Smooth muscle cell (in vitro differentiated cells): ENCODE data around the gene UBASH3B. TPM values are rescaled to one million over a fixed set of nuclear protein-coding genes. Genes with fewer than 3 reads are reported as not detected.

Experiments
- DNase-seq: peaks from one replicate; lab custom pipeline; 2025; ENCODE audit not compliant: unreplicated experiment; lab: John Stamatoyannopoulos, UW
- H2AFZ ChIP-seq: fragments of 200-600 bp; sonication (generic); 2 replicates; pipeline ENCODE4 v1.6.0; 2016; ENCODE audit warnings: antibody characterized with exemption, low read depth, mild to moderate bottlenecking
- H3F3A ChIP-seq: fragments of 200-600 bp; sonication (generic); 2 replicates; pipeline ENCODE4 v1.6.0; 2017; ENCODE audit warnings: antibody characterized with exemption, low read depth
- H3K27ac ChIP-seq: fragments of 200-600 bp; sonication (generic); 2 replicates; pipeline ENCODE4 v1.5.1; 2016; ENCODE audit warnings: low read depth, mild to moderate bottlenecking
- H3K27me3 ChIP-seq: fragments of 200-600 bp; sonication (generic); 2 replicates; pipeline ENCODE4 v1.6.1; 2016; ENCODE audit warnings: low read depth, mild to moderate bottlenecking
- H3K36me3 ChIP-seq: fragments of 200-600 bp; sonication (generic); 2 replicates; pipeline ENCODE4 v1.5.1; 2016; ENCODE audit warnings: low read depth
- H3K4me1 ChIP-seq: fragments of 200-600 bp; sonication (generic); 2 replicates; pipeline ENCODE4 v1.5.1; 2016; ENCODE audit warnings: low read depth
- H3K4me2 ChIP-seq: fragments of 200-600 bp; sonication (generic); 2 replicates; pipeline ENCODE4 v1.6.0; 2016; ENCODE audit warnings: mild to moderate bottlenecking
- H3K4me3 ChIP-seq: fragments of 200-600 bp; sonication (generic); 2 replicates; pipeline ENCODE4 v1.5.1; 2016; ENCODE audit warnings: mild to moderate bottlenecking
- H3K79me2 ChIP-seq: fragments of 200-600 bp; sonication (generic); 2 replicates; pipeline ENCODE4 v1.6.0; 2016; ENCODE audit warnings: low read depth, mild to moderate bottlenecking
- H3K9ac ChIP-seq: fragments of 200-600 bp; sonication (generic); 2 replicates; pipeline ENCODE4 v1.6.0; 2016; ENCODE audit warnings: low read depth
- H3K9me3 ChIP-seq: fragments of 200-600 bp; sonication (generic); replicated peaks from 2 replicates; pipeline ENCODE4 v1.5.1; 2016; ENCODE audit warnings: low read depth
- H4K20me1 ChIP-seq: fragments of 200-600 bp; sonication (generic); 2 replicates; pipeline ENCODE4 v1.6.0; 2016; ENCODE audit warnings: low read depth
- CTCF ChIP-seq: fragments of 200-600 bp; sonication (generic); IDR thresholded peaks from 2 replicates; pipeline ENCODE4 v1.5.1; 2017; ENCODE audit warnings: borderline replicate concordance, mild to moderate bottlenecking, antibody characterized with exemption; ENCODE audit not compliant: insufficient read depth, poor library complexity, severe bottlenecking
- WGBS: methylation state at CpG from one replicate; pipeline ENCODE4 v1.1.7; 2016; ENCODE audit warnings: low lambda C conversion rate; 5-methylcytosine and 5-hydroxymethylcytosine counted together
- polyA plus RNA-seq: library from polyadenylated mRNA; unstranded; fragments of >200 nt; fragmentation: Nextera tagmentation; extraction: Ambion mirVana; gene quantifications from 2 replicates; pipeline ENCODE4 v1.2.1, GENCODE V29; 2016
- total RNA-seq: library from RNA; depleted of rRNA; stranded (reverse); fragments of >200 nt; gene quantifications from 2 replicates; pipeline ENCODE4 v1.2.3, GENCODE V29; 2014

Gene UBASH3B
- total and polyA plus RNA-seq, 2 experiments from 2014 or later, result 15.8 to 30.5 TPM

DNA sequence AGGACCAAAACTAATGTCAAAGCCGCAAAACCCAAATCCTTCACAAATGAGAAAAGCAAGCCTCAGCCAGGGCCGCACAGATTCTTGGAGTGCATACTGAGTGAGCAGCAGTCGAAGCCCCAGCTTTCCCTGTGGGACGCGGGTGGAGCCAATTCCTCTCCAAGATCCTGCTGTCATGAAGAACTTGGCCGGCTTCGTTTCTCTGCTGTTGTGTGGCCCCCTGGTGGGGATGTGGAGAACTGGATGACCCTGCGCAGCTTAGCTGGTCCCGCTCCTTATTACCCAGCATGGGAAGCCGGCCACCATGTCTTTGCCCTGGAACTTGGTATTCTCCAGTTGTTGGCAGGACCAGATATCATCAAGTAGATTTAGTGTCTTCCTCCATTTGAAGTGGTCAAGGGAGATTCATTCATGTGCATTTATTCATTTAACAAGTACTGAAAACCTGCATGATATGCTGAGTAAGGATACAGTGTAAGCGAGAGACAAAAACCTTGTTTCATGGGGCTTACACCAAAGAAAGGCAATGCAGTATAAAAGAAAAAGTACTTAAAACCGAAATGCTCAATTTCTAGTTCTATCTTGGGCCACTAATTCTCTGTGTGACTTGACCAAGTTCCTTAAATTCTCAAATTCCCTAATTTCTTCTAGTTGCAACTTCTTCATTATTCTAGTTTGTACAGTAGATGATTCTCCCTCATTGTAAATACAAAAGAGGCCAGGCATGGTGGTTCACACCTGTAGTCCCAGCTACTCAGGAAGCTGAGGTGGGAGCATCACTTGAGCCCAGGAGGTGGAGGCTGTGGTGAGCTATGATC lies 126.1 kb downstream of the UBASH3B start:
- no peaks in the 10 kb centered on the region for H3K79me2 ChIP-seq
- H3K27ac ChIP-seq, result peak overlapping the region; percentile 26
- H3K36me3 ChIP-seq, result no peaks in the 10 kb centered on the region
- peaks cover 12% of the 10 kb centered on the region for H3K4me1 ChIP-seq
- peaks cover 20% of the 10 kb centered on the region for H3F3A ChIP-seq
- H3K9ac ChIP-seq, result no peak overlapping the region
- no peaks in the 10 kb centered on the region for H3K9me3 ChIP-seq
- TF ChIP-seq CTCF, result peak; percentile 85
- H3K4me3 ChIP-seq, result no peak overlapping the region
- no peak overlapping the region for H2AFZ ChIP-seq
- DNase-seq, result peak; percentile 65
- H4K20me1 ChIP-seq, result no peaks in the 10 kb centered on the region
- 23% methylated on average over 12 of the region's 12 CpGs for WGBS
- H3K27me3 ChIP-seq, result no peaks in the 10 kb centered on the region
- peak overlapping the region; percentile 8 for H3K4me2 ChIP-seq

GRCh38 chr11:122782222-122782621 lies 126.7 kb downstream of the UBASH3B start:
- TF ChIP-seq CTCF, result no peak
- 100% methylated on average over 2 of the region's 2 CpGs for WGBS
- Histone ChIP-seq H3K9me3 (no peaks in the 10 kb centered on the region), H4K20me1 (no peaks in the 10 kb centered on the region), H3K9ac (no peak overlapping the region), H3F3A (peaks cover 20% of the 10 kb centered on the region), H3K27ac (no peak overlapping the region), H3K36me3 (no peaks in the 10 kb centered on the region), H3K4me1 (peaks cover 12% of the 10 kb centered on the region), H3K4me3 (no peak overlapping the region), H2AFZ (no peak overlapping the region), H3K79me2 (no peaks in the 10 kb centered on the region), H3K27me3 (no peaks in the 10 kb centered on the region), H3K4me2 (no peak overlapping the region)
- DNase-seq, result no peak

- no peaks in the 10 kb centered on the region for H4K20me1 ChIP-seq
- no peaks in the 10 kb centered on the region for H3K36me3 ChIP-seq
- no peaks in the 10 kb centered on the region for H3K27me3 ChIP-seq
- TF ChIP-seq CTCF, result no peak
- DNase-seq, result no peak
- H3F3A ChIP-seq, result peaks cover 9% of the 10 kb centered on the region
- no peak overlapping the region for H3K4me3 ChIP-seq
- peak overlapping the region; percentile 5 for H3K4me2 ChIP-seq
- H3K27ac ChIP-seq, result peak overlapping the region; percentile 68
- peak overlapping the region; percentile 4 for H3K9ac ChIP-seq
- H3K9me3 ChIP-seq, result no peaks in the 10 kb centered on the region
- H3K79me2 ChIP-seq, result no peaks in the 10 kb centered on the region
- no peak overlapping the region for H2AFZ ChIP-seq
- H3K4me1 ChIP-seq, result peaks cover under 1% of the 10 kb centered on the region
- 42% methylated on average over 5 of the region's 5 CpGs for WGBS
Measured at GRCh38 chr11:122784325-122784955, 128.9 kb downstream of the UBASH3B start.
